ENCODE results near the gene DAND5. TPM values are rescaled to one million over a fixed set of nuclear protein-coding genes. Genes with fewer than 3 reads are reported as not detected.
A peak's percentile ranks its signal among the peaks of the same experiment; 100 is the strongest.

The DAND5 gene
- polyA plus RNA-seq, 4 donors, result 0.08 to 0.10 TPM; not detected in 2

DNA sequence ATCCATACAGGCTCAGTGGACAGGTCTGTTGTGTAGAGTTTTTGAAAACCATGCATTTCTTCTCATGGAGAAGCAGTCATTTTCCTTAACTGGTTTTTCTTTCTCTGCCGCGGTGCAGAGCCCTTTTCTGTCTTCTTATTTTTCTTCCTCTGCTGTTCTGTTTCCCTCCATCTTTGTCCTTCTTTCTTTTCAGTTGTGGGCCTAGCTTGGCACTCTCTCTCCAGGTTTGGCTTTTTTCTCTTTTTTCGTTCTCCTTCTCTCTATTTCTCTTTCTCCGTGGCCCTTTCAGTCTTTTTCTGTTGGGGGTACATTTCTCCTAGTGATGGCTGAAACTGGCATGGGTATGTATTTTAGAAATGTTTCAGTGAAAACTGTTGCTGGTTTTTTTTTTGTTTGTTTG is 50.0 kb downstream of the DAND5 start:
- no peak for DNase-seq (ENCODE audit: low read depth in 4 of 4, low spot score in 3 of 4)

DNA sequence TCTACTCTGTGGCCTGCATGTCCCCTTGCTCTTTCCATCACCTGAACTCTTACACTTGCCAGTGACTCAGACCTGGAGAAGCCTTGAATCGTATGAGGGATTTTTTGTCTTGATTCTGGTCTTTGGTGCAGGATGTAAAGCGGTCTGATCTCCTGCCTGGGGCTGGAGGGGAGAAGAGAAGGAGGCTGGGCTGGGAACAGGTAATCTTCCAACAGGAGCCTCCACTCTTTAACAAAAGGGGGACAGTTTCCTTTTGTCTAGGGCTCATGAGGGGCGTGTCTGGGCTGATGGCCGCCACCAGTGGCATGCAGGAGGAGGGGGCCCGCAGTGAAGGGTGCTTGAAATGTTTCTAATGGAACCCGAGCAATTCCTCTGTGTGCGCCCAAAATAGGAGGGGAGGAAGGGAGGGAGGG is 50.6 kb downstream of the DAND5 start:
- DNase-seq (ENCODE audit: low read depth in 4 of 4, low spot score in 3 of 4), result no peak

DNA sequence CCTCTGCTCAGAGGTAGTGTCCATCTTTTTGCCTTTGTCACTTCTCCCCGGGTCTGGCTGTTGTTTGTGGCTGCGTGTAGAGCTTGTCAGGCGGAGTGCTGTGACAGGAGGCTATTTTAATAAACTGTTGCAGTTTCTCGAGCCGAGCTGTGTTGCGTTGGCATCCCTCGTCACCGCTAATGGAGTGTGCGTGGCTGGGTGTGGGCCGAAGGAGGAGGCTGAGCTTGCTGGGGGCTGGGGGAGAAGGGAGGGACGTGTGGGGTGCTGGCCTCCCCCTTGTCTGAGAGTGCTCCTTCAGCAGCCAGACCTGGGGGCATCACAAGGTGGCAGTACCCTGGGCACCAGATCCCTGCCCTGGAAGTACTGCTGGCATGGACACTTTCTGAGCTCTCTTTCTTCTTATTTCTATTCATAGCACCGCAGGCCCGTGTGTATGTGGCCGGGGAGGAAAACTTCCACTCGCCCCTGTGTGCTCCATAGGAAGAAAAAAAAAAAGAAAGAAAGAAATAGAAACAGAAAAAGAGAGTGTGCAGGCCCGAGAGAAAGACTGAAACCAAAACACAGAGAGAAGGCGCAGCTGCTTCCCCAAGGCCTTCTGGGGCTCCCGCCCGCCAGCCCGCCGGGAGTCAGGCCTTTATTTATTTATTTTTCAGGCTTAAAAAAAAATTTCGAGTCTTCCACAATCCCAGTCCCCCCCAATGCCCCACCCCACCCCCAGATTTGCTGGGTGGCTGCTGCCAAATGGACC is 52.9 kb downstream of the DAND5 start:
- no peak for DNase-seq (ENCODE audit: low read depth in 4 of 4, low spot score in 3 of 4)

DNA sequence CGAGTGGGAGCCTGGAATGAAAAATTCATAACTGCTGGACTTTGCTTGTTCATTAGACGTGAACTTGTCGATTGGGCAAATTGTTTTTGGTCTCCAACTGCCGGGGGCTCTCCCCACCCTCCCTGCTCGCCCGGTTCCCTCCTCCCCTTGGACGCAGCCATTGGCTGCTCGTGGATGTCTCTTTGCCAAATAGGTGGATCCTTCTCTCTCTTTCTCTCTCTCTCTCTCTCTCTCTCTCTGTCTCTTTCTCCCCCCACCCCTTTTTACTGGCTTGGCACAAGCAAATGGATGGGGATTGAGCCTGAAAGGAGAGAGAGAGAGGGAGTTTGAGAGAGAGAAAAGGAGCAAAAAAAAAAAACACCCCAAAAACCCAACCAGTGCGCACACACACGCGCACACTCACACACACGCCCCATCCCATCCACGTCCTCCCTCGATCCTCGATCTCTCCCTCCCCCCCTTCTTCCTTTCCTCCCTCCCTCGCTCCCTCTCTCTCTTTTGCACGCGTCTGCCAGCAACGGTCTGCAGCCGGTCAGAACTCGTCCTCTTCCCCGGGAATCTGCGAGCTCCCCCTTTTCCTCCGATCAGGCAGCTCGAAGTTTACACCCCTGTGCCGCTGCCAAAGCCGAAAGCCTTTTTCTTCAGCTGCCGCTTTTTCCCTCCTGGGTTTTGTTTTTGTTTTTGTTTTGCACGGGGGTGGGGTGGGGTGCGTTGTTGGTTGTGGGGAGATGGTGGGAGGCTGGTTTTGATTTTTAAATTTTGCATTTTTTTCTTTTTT is 53.7 kb downstream of the DAND5 start:
- peak; percentile 66 to 70 (median 68) for DNase-seq (ENCODE audit: low read depth in 4 of 4, low spot score in 3 of 4)

DNA sequence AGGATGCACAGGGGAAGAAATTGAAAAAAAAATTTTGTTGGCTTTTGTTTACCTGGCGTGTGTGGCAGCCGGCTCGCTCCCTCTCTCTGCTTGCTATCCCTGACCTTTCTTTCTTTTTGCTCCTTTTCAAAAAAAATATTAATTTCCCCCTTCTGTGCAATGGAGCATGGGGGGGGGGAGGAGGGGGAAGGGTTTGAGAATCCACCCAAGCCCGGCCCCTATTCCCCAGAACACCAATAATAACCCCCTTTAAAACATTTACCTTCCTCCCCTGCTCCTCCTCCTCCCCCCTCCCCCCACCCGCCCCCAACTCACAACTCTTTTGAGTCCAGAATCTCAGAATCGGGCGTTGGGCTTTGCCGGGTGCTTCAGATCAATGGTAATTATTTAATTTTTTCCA is 54.3 kb downstream of the DAND5 start:
- DNase-seq (ENCODE audit: low read depth in 4 of 4, low spot score in 3 of 4), result no peak

Other genes with a start within 250 kb of the DAND5 start
- 10 to 100 TPM; 60.5 to 82.1 (median 69.8) TPM for gene TNPO2, start 245.6 kb upstream of the DAND5 start, polyA plus RNA-seq (ENCODE audit: insufficient read length in 4 of 4)
- gene TRIR, start 234.9 kb upstream of the DAND5 start, polyA plus RNA-seq (ENCODE audit: insufficient read length in 4 of 4), result 100 to 1,000 TPM; 139 to 201 (median 152) TPM
- 10 to 100 TPM; 70.6 to 94.6 (median 77.6) TPM for gene GET3, start 232.1 kb upstream of the DAND5 start, polyA plus RNA-seq (ENCODE audit: insufficient read length in 4 of 4)
- under 1 TPM in 1 of 4 donors, not detected in 3; 0.23 TPM for gene BEST2, start 217.8 kb upstream of the DAND5 start, polyA plus RNA-seq (ENCODE audit: insufficient read length in 4 of 4)
- 10 to 100 TPM; 17.8 to 90.4 (median 45.4) TPM for gene HOOK2, start 194.0 kb upstream of the DAND5 start, polyA plus RNA-seq (ENCODE audit: insufficient read length in 4 of 4)
- gene JUNB, start 178.1 kb upstream of the DAND5 start, polyA plus RNA-seq (ENCODE audit: insufficient read length in 4 of 4), result 100 to 1,000 TPM in 1 of 4 donors, 10 to 100 TPM in 3; 13.8 to 678 (median 32.3) TPM
- 100 to 1,000 TPM; 242 to 339 (median 290) TPM for gene PRDX2, start 167.8 kb upstream of the DAND5 start, polyA plus RNA-seq (ENCODE audit: insufficient read length in 4 of 4)
- gene THSD8, start 167.5 kb upstream of the DAND5 start, polyA plus RNA-seq (ENCODE audit: insufficient read length in 4 of 4), result 10 to 100 TPM in 1 of 4 donors, 1 to 10 TPM in 3; 5.8 to 12.9 (median 8.2) TPM
- gene RNASEH2A, start 163.0 kb upstream of the DAND5 start, polyA plus RNA-seq (ENCODE audit: insufficient read length in 4 of 4), result 10 to 100 TPM; 25.6 to 38.5 (median 29.9) TPM
- under 1 TPM in 2 of 4 donors, not detected in 2; 0.20 to 0.29 TPM for gene RTBDN, start 135.0 kb upstream of the DAND5 start, polyA plus RNA-seq (ENCODE audit: insufficient read length in 4 of 4)
- gene MAST1, start 131.1 kb upstream of the DAND5 start, polyA plus RNA-seq (ENCODE audit: insufficient read length in 4 of 4), result 1 to 10 TPM in 3 of 4 donors, under 1 TPM in 1; 0.94 to 1.7 (median 1.2) TPM
- gene DNASE2, start 88.1 kb upstream of the DAND5 start, polyA plus RNA-seq (ENCODE audit: insufficient read length in 4 of 4), result 10 to 100 TPM; 12.0 to 14.0 (median 12.6) TPM
- gene KLF1, start 82.4 kb upstream of the DAND5 start, polyA plus RNA-seq (ENCODE audit: insufficient read length in 4 of 4), result 1 to 10 TPM in 1 of 4 donors, under 1 TPM in 3; 0.19 to 3.4 (median 0.34) TPM
- gene GCDH, start 78.4 kb upstream of the DAND5 start, polyA plus RNA-seq (ENCODE audit: insufficient read length in 4 of 4), result 10 to 100 TPM; 14.9 to 36.7 (median 26.0) TPM
- 1 to 10 TPM; 2.0 to 5.4 (median 2.7) TPM for gene SYCE2, start 50.3 kb upstream of the DAND5 start, polyA plus RNA-seq (ENCODE audit: insufficient read length in 4 of 4)
- gene FARSA, start 35.9 kb upstream of the DAND5 start, polyA plus RNA-seq (ENCODE audit: insufficient read length in 4 of 4), result 10 to 100 TPM; 32.3 to 59.0 (median 45.4) TPM
- gene CALR, start 31.0 kb upstream of the DAND5 start, polyA plus RNA-seq (ENCODE audit: insufficient read length in 4 of 4), result 100 to 1,000 TPM; 715 to 943 (median 905) TPM
- gene RAD23A, start 23.7 kb upstream of the DAND5 start, polyA plus RNA-seq (ENCODE audit: insufficient read length in 4 of 4), result 10 to 100 TPM; 68.2 to 96.0 (median 74.4) TPM
- gene GADD45GIP1, start 12.4 kb upstream of the DAND5 start, polyA plus RNA-seq (ENCODE audit: insufficient read length in 4 of 4), result 10 to 100 TPM; 23.2 to 46.5 (median 28.4) TPM
- 100 to 1,000 TPM in 1 of 4 donors, 10 to 100 TPM in 3; 18.9 to 130 (median 23.3) TPM for gene NFIX, start 25.9 kb downstream of the DAND5 start, polyA plus RNA-seq (ENCODE audit: insufficient read length in 4 of 4)
- 1 to 10 TPM; 3.5 to 8.1 (median 5.3) TPM for gene LYL1, start 133.3 kb downstream of the DAND5 start, polyA plus RNA-seq (ENCODE audit: insufficient read length in 4 of 4)
- gene TRMT1, start 147.2 kb downstream of the DAND5 start, polyA plus RNA-seq (ENCODE audit: insufficient read length in 4 of 4), result 10 to 100 TPM; 26.0 to 44.9 (median 35.0) TPM
- gene NACC1, start 148.7 kb downstream of the DAND5 start, polyA plus RNA-seq (ENCODE audit: insufficient read length in 4 of 4), result 10 to 100 TPM; 12.7 to 33.2 (median 22.0) TPM
- gene STX10, start 180.8 kb downstream of the DAND5 start, polyA plus RNA-seq (ENCODE audit: insufficient read length in 4 of 4), result 10 to 100 TPM; 55.8 to 71.7 (median 57.1) TPM
- 100 to 1,000 TPM in 1 of 4 donors, 10 to 100 TPM in 3; 50.6 to 480 (median 68.7) TPM for gene IER2, start 180.8 kb downstream of the DAND5 start, polyA plus RNA-seq (ENCODE audit: insufficient read length in 4 of 4)

Data from left renal pelvis (tissue), 4 donors.